Lower leg skin (tissue), 3 donors: Measurements from ENCODE around the gene GPC6.

Source experiments
- CTCF ChIP-seq, 3 donors: fragments of 450-650 bp; IDR thresholded peaks; one replicate each; pipeline ENCODE4 v1.5.1; 2016; ENCODE audit warnings: antibody characterized with exemption in 3 of 3, mild to moderate bottlenecking in 3 of 3, moderate library complexity in 2 of 3
- POLR2A ChIP-seq, 2 donors: fragments of 450-650 bp; IDR thresholded peaks; one replicate each; pipeline ENCODE4 v1.6.1; 2016 to 2017; ENCODE audit warnings: antibody characterized with exemption in 2 of 2, mild to moderate bottlenecking in 1 of 2, moderate library complexity in 1 of 2

DNA sequence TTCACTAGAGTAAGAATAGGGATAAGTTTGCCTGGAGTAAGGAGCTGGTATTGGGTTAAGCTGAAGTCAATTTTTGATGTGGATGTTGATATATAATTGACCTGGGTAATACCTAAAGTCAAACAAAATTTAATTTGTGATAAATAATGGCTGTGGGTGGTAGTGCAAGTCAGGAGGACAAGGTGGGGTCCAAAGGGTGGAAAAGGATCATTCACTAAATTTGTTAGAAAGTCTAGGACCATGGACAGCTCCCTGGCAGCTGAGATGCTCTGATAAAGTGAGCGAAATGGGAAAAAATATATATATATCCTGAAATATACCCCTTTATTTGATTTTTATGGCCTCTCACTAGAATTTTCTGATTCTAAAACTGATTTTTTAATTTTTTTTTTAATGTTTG lies 463.5 kb downstream of the GPC6 start:
- TF ChIP-seq CTCF (IDR thresholded peaks at IDR 0.05) (no peak), POLR2A (IDR thresholded peaks at IDR 0.05) (no peak)
